GM18508 (cell line): ENCODE results near the gene DDX50.
"Not testable (repeated sequence)": the region's sequence is repeated elsewhere in the genome, so short reads cannot be mapped to it uniquely, and the experiment has no call there.

Experiments
- ATAC-seq: cut with Tn5 transposase; IDR thresholded peaks from one replicate; pipeline ENCODE4 v1.9.1; 2021; ENCODE audit warnings: moderate number of reproducible peaks; ENCODE audit not compliant: insufficient read depth, unreplicated experiment

Gene DDX50

GRCh38 chr10:68901105-68901927, at the start of gene DDX50:
Gene DDX50 (plus strand): TSS chr10:68901315. CDS start chr10:68901385, 70 bp downstream.
- ATAC-seq: peak; percentile 94

- ATAC-seq: no peak
These were observed 44.8 kb upstream of the DDX50 start for GRCh38 chr10:68856352-68856751.

GRCh38 chr10:68857005-68857404, 44.1 kb upstream of the DDX50 start:
- no peak for ATAC-seq

GRCh38 chr10:68861253-68861652, 39.9 kb upstream of the DDX50 start:
- no peak for ATAC-seq

GRCh38 chr10:68864611-68865010, 36.5 kb upstream of the DDX50 start:
- no peak for ATAC-seq

GRCh38 chr10:68868173-68868572, 32.9 kb upstream of the DDX50 start:
- ATAC-seq: not testable (repeated sequence)

GRCh38 chr10:68869623-68870022, 31.5 kb upstream of the DDX50 start:
- no peak for ATAC-seq

GRCh38 chr10:68870061-68870460, 31.1 kb upstream of the DDX50 start:
- ATAC-seq: no peak

GRCh38 chr10:68870545-68871104, 30.5 kb upstream of the DDX50 start:
- no peak for ATAC-seq

- ATAC-seq: no peak
These were observed 29.9 kb upstream of the DDX50 start for GRCh38 chr10:68871105-68871711.

GRCh38 chr10:68871731-68872342, 29.3 kb upstream of the DDX50 start:
- no peak for ATAC-seq

- ATAC-seq: no peak
These were observed 24.6 kb upstream of the DDX50 start for GRCh38 chr10:68876246-68877138.

GRCh38 chr10:68877482-68878110, 23.5 kb upstream of the DDX50 start:
- ATAC-seq: no peak

GRCh38 chr10:68878496-68878895, 22.6 kb upstream of the DDX50 start:
- no peak for ATAC-seq

GRCh38 chr10:68879628-68880027, 21.5 kb upstream of the DDX50 start:
- no peak for ATAC-seq

- no peak for ATAC-seq
These were observed 20.9 kb upstream of the DDX50 start for GRCh38 chr10:68880181-68880580.

GRCh38 chr10:68895041-68895440, 6.1 kb upstream of the DDX50 start:
- no peak for ATAC-seq

GRCh38 chr10:68897336-68897741, 3.8 kb upstream of the DDX50 start:
- ATAC-seq: no peak

GRCh38 chr10:68899186-68899745, 1.8 kb upstream of the DDX50 start:
- ATAC-seq: no peak
